ENCODE data around the gene SH3RF1.

Gene SH3RF1

GRCh38 chr4:169064296-169064695, 206.5 kb downstream of the SH3RF1 start:
- DNase-seq (ENCODE audit: low read depth), result no peak

- no peak for DNase-seq (ENCODE audit: low read depth)
Observed at GRCh38 chr4:169063441-169063840, 207.3 kb downstream of the SH3RF1 start.

GRCh38 chr4:169062897-169063244, 207.9 kb downstream of the SH3RF1 start:
- no peak for DNase-seq (ENCODE audit: low read depth)

- no peak for DNase-seq (ENCODE audit: low read depth)
Observed at GRCh38 chr4:169061386-169061785, 209.4 kb downstream of the SH3RF1 start.

GRCh38 chr4:169060391-169061091, 210.2 kb downstream of the SH3RF1 start:
- DNase-seq (ENCODE audit: low read depth), result no peak

- DNase-seq (ENCODE audit: low read depth), result no peak
Observed at GRCh38 chr4:169059306-169060211, 211.2 kb downstream of the SH3RF1 start.

GRCh38 chr4:169058312-169058711, 212.4 kb downstream of the SH3RF1 start:
- no peak for DNase-seq (ENCODE audit: low read depth)

- no peak for DNase-seq (ENCODE audit: low read depth)
Observed at GRCh38 chr4:169054879-169055278, 215.9 kb downstream of the SH3RF1 start.

- no peak for DNase-seq (ENCODE audit: low read depth)
Observed at GRCh38 chr4:169052594-169052945, 218.2 kb downstream of the SH3RF1 start.

- no peak for DNase-seq (ENCODE audit: low read depth)
Observed at GRCh38 chr4:169051761-169052593, 218.8 kb downstream of the SH3RF1 start.

GRCh38 chr4:169050881-169051760, 219.6 kb downstream of the SH3RF1 start:
- no peak for DNase-seq (ENCODE audit: low read depth)

GRCh38 chr4:169050284-169050683, 220.5 kb downstream of the SH3RF1 start:
- DNase-seq (ENCODE audit: low read depth), result no peak

- no peak for DNase-seq (ENCODE audit: low read depth)
Observed at GRCh38 chr4:169048868-169049414, 221.8 kb downstream of the SH3RF1 start.

GRCh38 chr4:169047956-169048355, 222.8 kb downstream of the SH3RF1 start:
- no peak for DNase-seq (ENCODE audit: low read depth)

GRCh38 chr4:169045862-169046584, 224.7 kb downstream of the SH3RF1 start:
- no peak for DNase-seq (ENCODE audit: low read depth)

- DNase-seq (ENCODE audit: low read depth), result no peak
Observed at GRCh38 chr4:169044714-169045447, 225.9 kb downstream of the SH3RF1 start.
